ENCODE data around the gene TMED6. TPM values are rescaled to one million over a fixed set of nuclear protein-coding genes. Genes with fewer than 3 reads are reported as not detected.
"Not testable (repeated sequence)": the region's sequence is repeated elsewhere in the genome, so short reads cannot be mapped to it uniquely, and the experiment has no call there.

TMED6 gene
- total RNA-seq, 4 donors from 2014 or later: not detected

DNA sequence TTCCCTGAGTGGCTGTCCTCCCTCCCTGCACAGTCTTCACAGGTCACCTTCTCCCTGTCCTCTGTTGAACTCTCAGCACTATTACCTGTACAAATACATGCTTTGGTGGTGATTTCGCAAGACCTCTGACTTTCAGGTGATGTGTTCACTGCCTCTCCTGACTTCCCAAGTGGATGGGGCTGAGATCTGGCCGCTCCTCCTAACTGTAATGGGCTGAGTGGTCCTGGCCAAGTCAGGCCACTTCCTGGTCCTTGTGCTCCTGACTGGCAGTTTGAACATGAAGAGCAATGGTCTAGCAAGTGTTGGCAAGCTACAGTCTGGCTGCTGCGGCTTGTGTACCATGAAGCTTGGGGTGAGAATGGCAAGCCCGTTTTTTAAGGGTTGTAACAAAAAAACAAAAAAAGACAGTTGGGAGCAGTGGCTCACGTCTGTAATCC lies 11.7 kb upstream of the TMED6 start:
- DNase-seq: no peak
- H3K36me3 ChIP-seq: peaks cover 14 to 55% (median 32%) of the 10 kb centered on the region in 3 donors
- TF ChIP-seq POLR2A (IDR thresholded peaks at IDR 0.05): no peak
- TF ChIP-seq, protein P1, sequence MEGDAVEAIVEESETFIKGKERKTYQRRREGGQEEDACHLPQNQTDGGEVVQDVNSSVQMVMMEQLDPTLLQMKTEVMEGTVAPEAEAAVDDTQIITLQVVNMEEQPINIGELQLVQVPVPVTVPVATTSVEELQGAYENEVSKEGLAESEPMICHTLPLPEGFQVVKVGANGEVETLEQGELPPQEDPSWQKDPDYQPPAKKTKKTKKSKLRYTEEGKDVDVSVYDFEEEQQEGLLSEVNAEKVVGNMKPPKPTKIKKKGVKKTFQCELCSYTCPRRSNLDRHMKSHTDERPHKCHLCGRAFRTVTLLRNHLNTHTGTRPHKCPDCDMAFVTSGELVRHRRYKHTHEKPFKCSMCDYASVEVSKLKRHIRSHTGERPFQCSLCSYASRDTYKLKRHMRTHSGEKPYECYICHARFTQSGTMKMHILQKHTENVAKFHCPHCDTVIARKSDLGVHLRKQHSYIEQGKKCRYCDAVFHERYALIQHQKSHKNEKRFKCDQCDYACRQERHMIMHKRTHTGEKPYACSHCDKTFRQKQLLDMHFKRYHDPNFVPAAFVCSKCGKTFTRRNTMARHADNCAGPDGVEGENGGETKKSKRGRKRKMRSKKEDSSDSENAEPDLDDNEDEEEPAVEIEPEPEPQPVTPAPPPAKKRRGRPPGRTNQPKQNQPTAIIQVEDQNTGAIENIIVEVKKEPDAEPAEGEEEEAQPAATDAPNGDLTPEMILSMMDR (IDR thresholded peaks at IDR 0.05): no peak
- WGBS, 2 donors: 86 to 94% methylated on average over 5 of the region's 5 CpGs
- no peak overlapping the region for H3K27ac ChIP-seq
- intact Hi-C loops (cut with DNase I): no loop called here
- no peaks in the 10 kb centered on the region for H3K9me3 ChIP-seq
- no peaks in the 10 kb centered on the region for H3K4me1 ChIP-seq
- H3K27me3 ChIP-seq: no peaks in the 10 kb centered on the region
- H3K4me3 ChIP-seq: no peak overlapping the region

DNA sequence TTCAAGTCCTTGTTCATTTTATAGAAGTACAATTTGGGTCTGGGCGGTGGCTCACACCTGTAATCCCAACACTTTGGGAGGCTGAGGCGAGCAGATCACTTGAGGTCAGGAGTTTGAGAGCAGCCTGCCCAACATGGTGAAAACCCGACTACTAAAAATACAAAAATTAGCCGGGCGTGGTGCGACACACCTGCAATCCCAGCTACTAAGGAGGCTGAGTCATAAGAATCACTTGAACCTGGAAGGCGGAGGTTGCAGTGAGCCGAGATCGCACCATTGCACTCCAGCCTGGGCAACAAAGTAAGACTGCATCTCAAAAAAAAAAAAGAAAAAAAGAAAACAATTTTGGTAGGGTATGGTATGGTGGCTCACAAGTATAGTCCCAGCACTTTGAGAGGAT lies 8.5 kb upstream of the TMED6 start:
- H3K4me1 ChIP-seq; intact Hi-C loops (cut with DNase I); DNase-seq; H3K4me3 ChIP-seq; H3K27me3 ChIP-seq; H3K27ac ChIP-seq; H3K9me3 ChIP-seq: not testable (repeated sequence)
- 60 to 86% methylated on average over 9 of the region's 9 CpGs for WGBS, 2 donors
- H3K36me3 ChIP-seq: peaks cover 19 to 23% (median 21%) of the 10 kb centered on the region in 3 donors

DNA sequence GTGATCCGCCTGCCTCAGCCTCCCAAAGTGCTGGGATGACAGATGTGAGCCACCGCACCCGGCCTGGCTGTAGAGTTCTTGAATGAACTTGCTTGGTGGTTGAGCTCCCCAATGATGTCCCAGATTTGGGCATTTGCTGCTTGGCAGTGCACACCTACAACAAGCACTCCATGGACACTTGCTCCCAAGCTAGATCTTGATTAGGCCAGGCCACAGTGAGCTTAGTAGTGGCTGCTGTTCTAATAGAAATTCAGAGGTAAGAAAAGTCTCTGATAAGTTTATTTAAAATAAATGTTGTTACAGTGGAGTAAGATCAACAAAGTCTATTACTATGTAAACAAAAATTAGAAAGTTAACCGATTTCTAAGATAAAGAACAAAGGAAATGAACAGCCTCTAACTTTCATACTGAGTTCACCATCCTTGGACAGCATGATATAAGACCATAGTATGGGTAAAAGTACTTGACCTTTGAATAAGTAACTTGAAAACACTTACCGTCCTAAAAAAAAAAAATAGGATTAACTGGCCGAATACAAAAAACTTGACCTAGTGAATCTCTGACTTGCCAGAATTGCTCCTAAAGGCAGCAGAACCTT lies 951 bp downstream of the TMED6 start:
- Histone ChIP-seq H3K4me1 (no peaks in the 10 kb centered on the region), H3K9me3 (no peaks in the 10 kb centered on the region), H3K27me3 (no peaks in the 10 kb centered on the region), H3K4me3 (no peak overlapping the region), H3K27ac (no peak overlapping the region), H3K36me3 (peaks cover 0 to 52% (median 3%) of the 10 kb centered on the region in 3 donors)
- intact Hi-C loops (cut with DNase I): no loop called here
- TF ChIP-seq POLR2A (IDR thresholded peaks at IDR 0.05): no peak
- TF ChIP-seq, protein P1 (IDR thresholded peaks at IDR 0.05): no peak
- 67 to 80% methylated on average over 3 to 6 of the region's 6 CpGs for WGBS, 2 donors
- no peak for DNase-seq

DNA sequence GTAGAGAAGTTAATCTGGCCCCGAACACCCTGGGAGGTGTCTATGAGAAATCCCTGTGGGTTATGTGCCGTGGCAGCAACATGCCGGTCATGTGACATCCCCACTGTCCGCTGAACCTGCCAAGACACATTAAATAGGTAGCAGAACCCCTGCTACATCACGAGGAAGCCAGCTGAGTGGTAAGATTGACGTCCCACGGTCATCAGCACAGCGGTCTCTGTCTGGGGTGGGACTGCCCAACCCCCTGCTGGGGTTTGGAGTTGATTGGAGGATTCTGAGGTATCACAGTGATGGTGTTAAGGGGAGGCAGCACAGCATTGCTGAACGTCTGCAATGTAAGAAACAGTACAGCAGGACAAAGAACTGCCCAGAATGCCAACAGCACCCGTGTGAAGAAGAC lies 2.0 kb downstream of the TMED6 start:
- WGBS, 2 donors: 90 to 96% methylated on average over 4 to 5 of the region's 10 CpGs
- Histone ChIP-seq H3K9me3 (no peaks in the 10 kb centered on the region), H3K27ac (no peak overlapping the region), H3K36me3 (peaks cover 0 to 60% (median 0%) of the 10 kb centered on the region in 3 donors), H3K4me3 (no peak overlapping the region), H3K27me3 (no peaks in the 10 kb centered on the region), H3K4me1 (no peaks in the 10 kb centered on the region)
- TF ChIP-seq, protein P1 (IDR thresholded peaks at IDR 0.05): no peak
- no peak for TF ChIP-seq POLR2A (IDR thresholded peaks at IDR 0.05)
- DNase-seq: no peak
- intact Hi-C loops (cut with DNase I): no loop called here

DNA sequence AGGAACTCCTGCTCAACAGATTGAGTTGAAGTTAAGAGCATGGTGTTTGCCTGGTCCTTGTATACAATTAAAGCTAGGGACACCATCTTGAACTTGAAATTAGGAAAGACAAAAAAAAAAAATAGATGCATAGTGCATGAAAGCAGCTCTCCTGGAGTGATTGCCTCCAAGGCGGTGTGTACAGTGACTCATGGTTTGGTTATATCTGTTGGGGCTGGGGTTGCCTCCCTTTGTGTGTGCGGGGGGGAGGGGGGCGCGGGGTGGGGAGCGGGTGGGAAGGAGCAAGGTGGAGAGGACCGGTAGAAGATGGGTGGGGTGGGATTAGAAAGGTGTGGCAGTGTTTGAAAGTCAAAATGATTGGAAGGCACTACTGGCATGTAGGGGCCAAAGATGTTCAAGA lies 3.4 kb downstream of the TMED6 start:
- Histone ChIP-seq H3K27ac (no peak overlapping the region), H3K4me3 (no peak overlapping the region), H3K27me3 (no peaks in the 10 kb centered on the region), H3K4me1 (no peaks in the 10 kb centered on the region), H3K36me3 (peaks cover 0 to 64% (median 0%) of the 10 kb centered on the region in 3 donors), H3K9me3 (no peaks in the 10 kb centered on the region)
- no peak for DNase-seq
- intact Hi-C loops (cut with DNase I): no loop called here
- WGBS, 2 donors: 85 to 88% methylated on average over 3 to 4 of the region's 6 CpGs
- TF ChIP-seq, protein P1 (IDR thresholded peaks at IDR 0.05): no peak
- TF ChIP-seq POLR2A (IDR thresholded peaks at IDR 0.05): no peak

DNA sequence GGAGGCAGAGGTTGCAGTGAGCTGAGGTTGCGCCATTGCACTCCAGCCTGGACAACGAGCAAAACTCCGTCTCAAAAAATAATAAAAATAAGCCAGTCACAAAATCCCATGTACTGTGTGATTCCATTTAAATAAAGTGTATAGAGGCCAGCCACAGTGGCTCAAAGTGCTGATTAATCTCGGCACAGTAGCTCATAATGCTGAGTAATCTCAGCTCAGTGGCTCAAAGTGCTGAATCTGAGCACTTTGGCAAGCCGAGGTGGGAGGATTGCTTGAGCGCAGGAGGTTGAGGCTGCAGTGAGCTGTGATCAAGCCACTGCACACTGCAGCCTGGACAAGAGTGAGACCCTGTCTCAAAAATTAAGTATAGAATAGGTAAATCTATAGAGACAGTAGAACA lies 4.9 kb downstream of the TMED6 start:
- H3K27ac ChIP-seq: no peak overlapping the region
- H3K36me3 ChIP-seq: peaks cover 0 to 65% (median 5%) of the 10 kb centered on the region in 3 donors
- no peaks in the 10 kb centered on the region for H3K9me3 ChIP-seq
- 88 to 89% methylated on average over 6 of the region's 6 CpGs for WGBS, 2 donors
- no peaks in the 10 kb centered on the region for H3K27me3 ChIP-seq
- intact Hi-C loops (cut with DNase I): no loop called here
- peaks cover 0 to 4% (median 0%) of the 10 kb centered on the region in 3 donors for H3K4me1 ChIP-seq
- no peak for DNase-seq
- no peak for TF ChIP-seq POLR2A (IDR thresholded peaks at IDR 0.05)
- TF ChIP-seq, protein P1 (IDR thresholded peaks at IDR 0.05): no peak
- no peak overlapping the region for H3K4me3 ChIP-seq
